ENCODE results near the gene CHTF18.
"Not testable (repeated sequence)": the region's sequence is repeated elsewhere in the genome, so short reads cannot be mapped to it uniquely, and the experiment has no call there.

CHTF18 gene

DNA sequence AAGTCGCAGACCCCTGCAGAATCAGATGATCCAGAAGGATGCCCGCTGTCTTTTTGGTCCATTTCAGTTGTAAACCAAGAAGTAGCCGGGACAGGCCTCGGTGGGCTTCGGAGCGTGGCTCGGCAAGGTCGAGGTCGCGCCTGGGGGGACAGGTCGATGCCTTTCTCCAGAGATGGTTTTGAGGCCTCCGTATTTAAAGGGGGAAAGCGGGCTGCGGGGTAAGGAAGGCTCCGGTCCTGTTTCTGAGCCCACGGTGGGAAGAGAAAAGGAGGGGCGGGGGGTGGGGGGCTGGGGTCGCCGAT, 19.6 kb downstream of the CHTF18 start:
- no peak for DNase-seq (ENCODE audit: low spot score)

DNA sequence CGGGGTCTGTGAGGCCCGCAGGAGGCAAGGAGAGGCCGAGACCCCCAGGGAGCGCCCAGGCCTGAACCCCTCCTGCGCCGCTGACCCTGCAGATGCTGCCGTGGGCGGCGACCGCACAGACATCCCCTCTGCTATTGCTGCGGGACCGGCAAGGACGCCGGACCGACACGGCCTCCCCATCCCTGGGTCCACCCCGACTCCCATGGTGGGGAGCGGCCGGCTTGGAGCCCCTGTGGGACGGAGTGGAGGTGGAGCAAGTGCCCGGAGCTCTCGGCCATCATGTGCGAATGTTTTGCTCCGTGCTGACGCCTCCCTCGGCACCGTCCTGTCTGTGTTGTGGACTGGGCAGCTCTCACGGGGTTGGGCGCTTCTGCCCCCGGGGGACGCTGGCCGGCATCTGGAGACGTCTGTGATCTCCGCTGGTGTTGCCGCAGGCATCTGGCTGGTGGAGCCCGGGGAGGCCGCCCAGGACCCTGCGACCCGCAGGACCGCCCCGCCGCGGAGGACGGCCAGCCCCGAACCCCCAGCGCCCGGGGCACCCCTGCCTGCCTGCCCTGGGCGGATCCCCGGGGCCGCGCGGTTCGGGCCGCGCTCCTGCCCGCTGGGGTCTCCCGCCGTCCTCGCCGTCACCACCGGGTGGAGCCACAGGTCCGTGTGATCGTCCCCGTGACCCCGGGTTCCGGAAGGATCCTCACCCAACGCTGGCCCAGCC, 24.9 kb downstream of the CHTF18 start:
- DNase-seq (ENCODE audit: low spot score): peak; percentile 36

DNA sequence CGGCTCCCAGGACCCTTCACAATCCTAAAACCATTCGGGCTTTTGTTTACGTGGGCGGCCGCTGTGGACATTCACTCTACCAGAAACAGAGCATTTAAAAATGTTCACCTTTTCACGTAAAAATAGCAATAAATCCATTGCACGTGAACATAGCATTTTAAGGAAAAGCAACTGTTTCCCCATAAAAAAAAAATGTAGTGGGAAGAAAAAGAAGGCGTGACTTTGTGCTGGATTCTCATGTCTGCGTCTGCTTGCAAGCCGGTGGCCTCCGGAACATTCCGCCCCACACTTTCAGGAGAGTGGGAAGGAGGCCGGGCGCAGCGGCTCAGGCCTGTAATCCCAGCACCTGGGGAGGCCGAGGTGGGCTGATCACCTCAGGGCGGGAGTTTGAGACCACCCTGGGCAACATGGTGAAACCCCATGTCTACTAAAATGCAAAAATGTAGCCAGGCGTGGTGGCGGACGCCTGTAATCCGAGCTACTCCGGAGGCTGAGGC, 25.5 kb downstream of the CHTF18 start:
- no peak for DNase-seq (ENCODE audit: low spot score)

DNA sequence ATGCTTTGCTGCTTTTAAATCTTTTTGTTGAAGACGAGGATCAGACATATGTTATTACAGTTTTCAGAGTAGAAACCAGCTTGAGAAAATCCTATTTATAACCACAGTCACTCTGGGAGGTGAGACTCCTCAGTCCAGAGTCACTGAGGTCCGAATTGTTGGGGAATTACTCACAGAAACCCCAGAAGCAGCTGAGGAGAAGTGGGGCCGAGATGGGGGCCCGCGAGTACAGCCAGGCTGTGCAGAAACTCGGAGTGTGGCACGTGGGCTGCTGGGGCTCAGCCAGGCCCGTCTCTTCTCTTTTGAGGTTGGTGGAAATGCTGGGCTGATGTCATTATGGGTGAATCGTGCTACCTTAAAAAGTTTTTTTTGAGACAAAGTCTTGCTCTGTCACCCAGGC, 26.6 kb downstream of the CHTF18 start:
- no peak for DNase-seq (ENCODE audit: low spot score)

DNA sequence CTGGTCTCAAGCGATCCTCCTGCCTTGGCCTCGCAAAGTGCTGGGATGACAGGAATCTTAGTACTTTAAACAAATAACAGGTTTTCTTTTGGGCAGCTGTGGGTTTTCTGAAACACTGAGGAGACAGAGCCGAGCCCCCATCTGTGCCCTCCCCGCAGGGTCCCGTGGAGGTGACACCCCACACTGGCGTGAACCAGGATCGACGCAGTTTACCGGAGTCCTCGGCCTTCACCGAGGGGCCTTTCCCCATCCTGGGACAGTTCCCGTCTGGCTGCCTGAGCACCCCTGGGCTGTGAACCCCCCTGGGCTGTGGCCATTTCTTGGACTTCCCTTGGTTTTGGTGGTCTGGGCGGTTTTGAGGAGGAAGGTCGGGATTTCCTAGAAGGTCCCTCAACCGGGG, 27.4 kb downstream of the CHTF18 start:
- DNase-seq (ENCODE audit: low spot score): no peak

DNA sequence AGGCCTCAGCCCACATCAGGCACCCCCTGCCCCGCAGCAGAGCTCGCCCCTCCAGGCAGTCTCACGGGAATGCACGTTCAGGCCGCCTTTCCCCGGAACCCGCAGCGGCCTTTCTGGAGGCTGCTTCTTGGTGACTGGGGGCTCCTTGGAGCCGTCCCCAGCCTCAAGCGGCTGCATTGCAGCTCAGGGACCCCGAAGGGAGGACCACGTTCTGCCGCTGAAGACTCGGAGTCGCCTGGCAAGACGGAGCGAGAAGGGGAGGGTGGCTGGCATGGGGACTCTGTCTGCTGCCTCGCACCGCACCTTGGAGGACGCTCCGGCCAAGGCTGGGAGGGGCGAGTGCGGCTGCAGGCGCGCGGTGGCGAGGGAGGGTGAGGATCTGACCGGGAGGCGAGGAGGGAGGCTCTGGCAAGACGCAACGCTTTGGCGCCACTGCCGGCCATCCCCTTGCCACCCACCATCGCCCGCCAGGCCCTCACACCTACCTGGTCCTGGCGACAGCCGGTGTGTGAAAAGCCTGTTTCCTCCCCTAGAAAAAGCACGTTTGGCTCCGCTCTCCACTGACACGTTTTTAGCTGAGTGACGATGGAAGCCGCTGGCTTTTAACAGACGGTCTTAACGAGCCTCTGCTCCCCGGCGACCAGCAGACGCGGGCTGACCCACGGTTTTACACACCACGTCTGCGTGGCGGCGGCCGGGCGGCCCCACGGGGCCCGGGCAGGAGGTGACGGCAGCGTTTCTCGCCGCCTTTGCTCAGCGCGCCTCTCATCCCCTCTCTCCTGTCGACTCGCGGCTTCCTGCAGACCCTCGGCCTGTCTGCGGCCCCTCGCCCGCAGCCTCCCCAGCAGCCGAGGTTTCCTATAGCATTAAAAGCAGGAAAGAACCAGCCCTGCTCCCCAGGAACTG, 28.8 kb downstream of the CHTF18 start:
- no peak for DNase-seq (ENCODE audit: low spot score)

DNA sequence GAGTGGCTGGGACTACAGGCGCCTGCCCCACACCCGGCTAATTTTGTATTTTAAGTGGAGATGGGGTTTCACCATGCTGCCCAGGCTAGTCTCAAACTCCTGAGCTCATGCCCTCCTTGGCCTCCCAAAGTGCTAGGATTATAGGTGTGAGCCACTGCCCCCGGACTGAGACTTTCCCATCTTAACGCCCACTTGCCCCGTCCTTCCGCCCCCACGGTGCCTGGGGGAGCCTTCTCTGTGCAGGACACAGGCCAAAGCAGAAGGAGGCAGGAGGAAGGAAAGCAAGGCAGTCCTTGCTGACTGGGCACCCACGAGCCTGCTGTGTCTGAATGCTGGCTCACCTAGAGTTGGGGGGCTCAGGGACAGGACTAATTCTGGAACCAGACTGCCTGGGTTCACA, 29.7 kb downstream of the CHTF18 start:
- no peak for DNase-seq (ENCODE audit: low spot score)

DNA sequence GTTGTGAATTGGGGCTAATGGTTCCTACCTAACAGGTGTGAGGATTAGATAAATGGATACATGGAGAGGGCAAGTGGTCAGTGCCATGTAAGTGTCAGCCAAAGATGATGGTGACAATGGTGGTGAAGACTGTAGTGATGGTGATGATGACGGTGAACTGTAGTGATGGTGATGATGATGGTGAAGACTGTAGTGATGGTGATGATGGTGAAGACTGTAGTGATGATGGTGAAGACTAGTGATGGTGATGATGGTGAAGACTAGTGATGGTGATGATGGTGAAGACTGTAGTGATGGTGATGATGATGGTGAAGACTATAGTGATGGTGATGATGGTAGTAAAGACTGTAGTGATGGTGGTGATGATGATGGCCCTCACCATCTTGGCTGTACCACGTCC, 30.2 kb downstream of the CHTF18 start:
- DNase-seq (ENCODE audit: low spot score): no peak

DNA sequence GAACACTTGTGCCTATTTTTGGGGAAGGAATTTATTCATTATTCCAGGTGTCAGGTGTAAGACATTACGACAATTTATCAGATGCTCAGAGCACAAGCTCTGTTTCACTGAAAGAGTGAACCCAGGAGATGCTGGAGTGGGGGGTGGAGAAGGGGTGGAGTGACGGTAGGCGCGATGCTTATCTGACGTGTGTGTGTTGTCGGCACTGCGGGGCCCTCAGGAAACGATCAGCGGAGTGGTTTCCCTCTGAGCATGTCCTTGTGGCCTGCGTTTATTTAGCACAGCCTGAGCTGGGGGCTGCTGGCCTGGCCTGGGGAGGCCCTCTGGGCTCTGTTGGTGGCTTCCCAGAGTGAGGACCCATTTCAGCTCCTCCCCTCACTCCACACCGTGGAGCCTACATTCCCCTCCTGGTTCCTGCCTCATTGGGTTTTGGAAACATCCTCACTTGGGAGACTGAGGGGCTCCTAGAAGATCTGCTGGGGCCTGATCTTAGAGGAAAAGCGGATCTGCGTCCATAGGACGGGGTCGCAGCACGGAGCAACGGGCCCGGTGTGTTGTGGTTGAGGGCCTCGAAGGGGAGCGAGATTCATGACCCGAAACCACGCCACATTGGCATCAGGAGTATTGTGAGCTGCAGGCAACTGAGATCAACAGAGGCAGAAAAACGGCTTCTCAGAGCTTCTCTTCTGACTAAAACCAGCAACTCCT, 31.1 kb downstream of the CHTF18 start:
- no peak for DNase-seq (ENCODE audit: low spot score)

DNA sequence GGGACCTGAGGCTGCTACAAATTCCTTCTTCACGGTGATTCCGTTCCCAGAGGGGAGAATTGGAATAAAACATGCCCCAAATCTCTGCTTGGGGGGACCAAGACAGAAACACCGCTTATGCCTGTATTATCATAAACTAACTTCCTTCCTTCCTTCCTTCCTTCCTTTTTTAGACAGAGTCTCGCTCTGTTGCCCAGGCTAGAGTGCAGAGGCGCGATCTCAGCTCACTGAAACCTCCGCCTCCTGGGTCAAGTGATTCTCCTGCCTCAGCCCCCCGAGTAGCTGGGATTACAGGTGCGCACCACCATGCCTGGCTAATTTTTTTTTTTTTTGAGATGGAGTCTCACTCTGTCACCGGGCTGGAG, 31.6 kb downstream of the CHTF18 start:
- not testable (repeated sequence) for DNase-seq (ENCODE audit: low spot score)

DNA sequence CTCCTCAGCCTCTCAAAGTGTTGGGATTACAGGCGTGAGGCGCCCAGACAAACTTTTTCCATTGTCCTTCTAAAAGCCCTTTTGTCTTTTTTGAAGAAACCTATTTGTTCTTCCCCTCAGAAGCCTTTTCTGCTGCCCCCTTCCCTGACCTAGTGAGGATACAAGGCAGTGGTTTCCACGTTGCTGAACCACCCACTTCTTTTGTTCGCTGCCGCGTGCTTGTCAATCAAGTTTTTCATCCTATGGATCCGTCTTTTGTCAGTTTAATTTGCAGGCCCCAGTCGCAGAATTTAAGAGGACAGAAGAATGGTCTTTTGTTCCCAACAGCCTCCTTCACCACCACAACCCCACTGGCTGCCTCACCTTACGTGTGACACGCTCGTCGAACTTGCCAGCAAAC, 32.3 kb downstream of the CHTF18 start:
- no peak for DNase-seq (ENCODE audit: low spot score)

- DNase-seq (ENCODE audit: low spot score): no peak
These were observed 33.3 kb downstream of the CHTF18 start for GRCh38 chr16:821751-822150.

DNA sequence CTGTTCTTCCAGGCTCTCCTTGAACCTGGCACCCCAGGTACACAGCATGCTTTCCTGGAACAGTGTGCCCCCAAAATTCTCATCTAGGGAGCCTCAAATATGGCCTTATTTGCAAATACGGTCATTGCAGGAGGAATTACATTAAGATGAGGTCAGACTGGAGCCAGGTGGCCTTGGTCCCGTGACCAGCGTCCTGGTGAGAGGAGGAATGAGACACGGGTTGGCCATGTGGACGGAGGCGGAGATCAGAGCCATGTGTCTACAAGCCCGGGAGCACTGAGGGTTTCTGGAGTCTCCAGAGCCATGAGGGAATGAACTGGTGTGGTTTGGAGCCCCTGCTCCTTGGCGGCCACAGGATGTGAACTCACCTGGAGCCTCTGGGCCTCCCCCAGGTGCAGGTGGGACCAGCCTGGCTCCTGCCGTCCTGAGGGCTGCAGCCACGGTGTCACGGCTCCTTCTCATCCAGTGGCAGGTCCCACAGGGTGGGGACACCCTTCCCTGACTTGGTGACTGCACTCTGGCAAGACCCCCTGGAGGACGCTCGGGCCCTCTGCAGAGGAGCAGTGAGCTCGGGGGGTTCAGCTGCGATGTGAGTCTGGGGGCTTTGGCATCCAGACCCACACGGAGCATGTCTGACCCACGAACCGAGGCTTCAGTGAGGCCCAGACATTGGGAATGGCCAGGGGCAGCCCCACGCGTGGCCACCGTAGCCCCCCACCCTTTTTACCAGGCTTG, 33.9 kb downstream of the CHTF18 start:
- DNase-seq (ENCODE audit: low spot score): no peak

- no peak for DNase-seq (ENCODE audit: low spot score)
These were observed 34.5 kb downstream of the CHTF18 start for GRCh38 chr16:822909-823297.

DNA sequence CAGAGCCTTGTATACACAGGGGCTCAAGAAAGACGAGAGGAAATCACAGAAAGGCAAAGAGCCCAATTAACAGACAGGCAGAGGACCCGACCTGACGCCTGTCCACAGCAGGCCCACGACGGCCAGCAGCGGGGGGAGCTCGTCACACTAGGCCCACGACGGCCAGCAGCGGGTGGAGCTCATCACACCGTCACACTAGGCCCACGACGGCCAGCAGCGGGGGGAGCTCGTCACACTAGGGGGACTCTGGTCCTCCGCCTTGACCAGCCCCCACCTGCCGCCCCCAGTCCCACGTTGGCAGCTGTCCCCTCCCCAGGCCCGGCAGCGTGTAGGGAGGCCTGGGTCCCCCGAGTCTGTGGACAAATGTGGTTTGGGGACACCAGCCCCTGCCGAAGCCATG, 35.8 kb downstream of the CHTF18 start:
- no peak for DNase-seq (ENCODE audit: low spot score)

DNA sequence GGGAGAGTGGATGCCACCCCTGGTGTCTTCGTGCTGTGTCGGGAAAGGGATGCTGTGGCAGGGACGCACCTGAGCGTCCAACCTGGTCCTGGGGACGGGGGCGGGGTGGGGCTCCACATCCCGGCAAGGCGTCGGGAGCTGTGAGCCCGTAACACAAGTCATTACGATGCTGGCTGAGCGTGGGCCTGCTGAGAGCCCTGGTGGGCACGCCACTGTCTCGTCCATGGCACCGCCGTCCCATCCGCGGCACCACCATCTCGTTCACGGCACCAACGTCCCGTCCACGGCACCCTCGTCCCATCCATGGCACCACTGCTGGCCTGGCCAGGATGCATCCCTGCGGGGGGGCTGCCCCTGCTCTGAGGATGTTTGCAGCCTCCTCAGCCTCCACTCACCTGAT, 36.2 kb downstream of the CHTF18 start:
- DNase-seq (ENCODE audit: low spot score): no peak

- no peak for DNase-seq (ENCODE audit: low spot score)
These were observed 37.1 kb downstream of the CHTF18 start for GRCh38 chr16:825341-826061.

DNA sequence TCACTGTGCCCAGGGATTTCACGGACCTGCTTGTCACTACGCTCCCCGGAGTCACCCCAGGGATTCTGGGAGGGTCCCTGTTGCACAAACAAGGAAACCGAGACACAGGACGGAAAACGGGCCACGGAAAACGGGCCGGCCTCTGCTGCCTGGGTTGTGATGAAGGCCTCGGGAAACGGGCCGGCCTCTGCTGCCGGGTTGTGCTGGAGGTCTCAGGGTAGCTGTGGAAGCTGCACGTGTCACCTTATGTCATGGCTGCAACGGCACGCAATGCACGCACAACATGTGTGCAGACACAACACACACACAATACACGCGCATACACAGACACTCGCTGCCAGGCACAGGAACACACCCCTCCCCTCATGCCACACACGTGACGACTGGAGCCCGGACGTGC, 39.1 kb downstream of the CHTF18 start:
- DNase-seq (ENCODE audit: low spot score): no peak

DNA sequence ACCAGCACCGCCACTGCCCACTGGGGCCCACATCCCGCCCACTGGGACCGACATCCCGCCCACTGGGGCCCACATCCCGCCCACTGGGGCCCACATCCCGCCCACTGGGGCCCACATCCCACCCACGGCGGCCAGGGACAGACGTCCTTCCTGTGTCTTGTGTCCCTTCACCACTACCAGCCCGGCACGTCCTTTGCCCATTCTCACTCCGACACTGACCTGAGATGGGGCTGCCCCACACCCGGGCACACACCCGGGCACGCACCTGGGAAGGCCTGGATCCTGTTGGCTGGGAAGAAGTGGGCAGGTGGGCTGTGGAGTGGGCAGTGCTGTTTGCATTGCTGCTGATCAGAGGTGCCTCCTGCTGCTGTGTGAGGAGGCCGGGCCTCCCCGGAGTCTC, 40.5 kb downstream of the CHTF18 start:
- no peak for DNase-seq (ENCODE audit: low spot score)

DNA sequence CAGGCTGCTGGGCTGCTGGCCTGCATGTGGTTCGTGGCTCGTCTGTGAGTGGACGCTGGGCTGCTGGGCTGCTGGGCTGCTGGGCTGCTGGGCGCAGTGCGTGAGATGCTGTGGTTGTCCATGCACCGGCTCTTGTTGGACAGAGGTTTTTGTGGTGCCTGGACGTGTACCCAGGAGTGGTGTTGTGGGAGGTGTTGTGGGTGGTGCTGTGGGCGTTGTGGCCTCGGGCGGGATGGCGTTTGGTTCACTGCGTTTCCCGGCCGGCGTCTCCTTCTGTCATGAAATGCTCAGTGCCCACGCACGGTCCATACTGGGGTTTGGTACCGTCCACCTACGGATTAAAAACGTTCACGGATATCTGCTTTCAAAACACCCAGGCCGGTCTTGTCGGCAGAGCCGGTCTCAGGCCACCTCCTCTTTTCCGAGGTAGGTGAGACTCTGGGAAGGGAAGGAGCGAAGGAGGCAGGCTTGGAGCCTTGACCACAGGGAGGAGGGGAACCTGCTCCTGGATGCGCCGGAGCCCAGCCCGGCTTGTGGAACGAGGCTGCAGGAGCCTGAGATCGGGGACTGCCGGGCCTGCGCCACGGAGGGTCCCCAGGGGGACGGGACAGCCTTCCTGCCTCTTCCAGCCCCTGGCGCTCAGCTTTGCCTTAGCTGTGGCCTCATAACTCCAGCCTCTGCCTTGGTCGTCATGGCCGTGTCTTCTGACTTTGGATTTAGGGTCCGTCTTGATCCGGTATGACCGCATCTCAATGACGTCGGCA, 41.9 kb downstream of the CHTF18 start:
- DNase-seq (ENCODE audit: low spot score): no peak
